IMR-90 (cell line): ENCODE data around the gene CAVIN1. TPM values are rescaled to one million over a fixed set of nuclear protein-coding genes. Genes with fewer than 3 reads are reported as not detected.

ENCODE experiments used
- ATAC-seq: fragments of 200-7000 bp; cut with Tn5 transposase; 2 replicates; pipeline ENCODE4 v1.9.1; 2020; ENCODE audit warnings: low read depth, mild to moderate bottlenecking, moderate library complexity
- BruUV-seq: library from RNA; stranded (reverse); fragments of 400-500 nt; replicated peaks from 2 replicates; lab custom pipeline; 2021; lab: Mats Ljungman, UMichigan
- CTCF ChIA-PET: fragments of 300-600 bp; formaldehyde crosslinking; extraction: SDS; loops from one replicate; lab custom pipeline; 2021; ENCODE audit warnings: antibody characterized with exemption; lab: Yijun Ruan, JAX
- POLR2A ChIA-PET: fragments of 300-600 bp; sonication (Branson Sonifier 250); formaldehyde crosslinking; loops from one replicate; lab custom pipeline; 2022; ENCODE audit warnings: antibody characterized with exemption; ENCODE audit not compliant: unreplicated experiment; lab: Charles Lee
- DNase-seq: peaks from one replicate; pipeline ENCODE4 v3.0.0; 2013
- H2AFZ ChIP-seq: replicated peaks from 2 replicates; pipeline ENCODE3; 2013; ENCODE audit warnings: low read length, mild to moderate bottlenecking; ENCODE audit not compliant: poor library complexity
- H2AK5ac ChIP-seq: 2 replicates; pipeline ENCODE4 v1.6.1; 2013; ENCODE audit warnings: low read depth, low read length, inconsistent platforms
- H2AK9ac ChIP-seq: replicated peaks from 2 replicates; pipeline ENCODE3; 2013; ENCODE audit warnings: mild to moderate bottlenecking, low read depth, low read length, moderate library complexity; ENCODE audit not compliant: poor library complexity
- H2BK120ac ChIP-seq: 2 replicates; pipeline ENCODE4 v1.6.1; 2013; ENCODE audit warnings: low read depth, low read length, inconsistent platforms
- H2BK15ac ChIP-seq: 3 replicates; pipeline ENCODE4 v1.6.1; 2013; ENCODE audit warnings: low read depth, low read length, inconsistent platforms
- H2BK20ac ChIP-seq: 2 replicates; pipeline ENCODE4 v1.6.1; 2013; ENCODE audit warnings: low read depth, mild to moderate bottlenecking, inconsistent platforms, low read length, moderate library complexity
- H2BK5ac ChIP-seq: 2 replicates; pipeline ENCODE4 v1.6.1; 2013; ENCODE audit warnings: mild to moderate bottlenecking, low read depth, low read length, inconsistent platforms; ENCODE audit not compliant: poor library complexity, severe bottlenecking
- H3K14ac ChIP-seq: replicated peaks from 2 replicates; pipeline ENCODE4 v1.6.1; 2013; ENCODE audit warnings: low read depth, low read length, inconsistent platforms
- H3K18ac ChIP-seq: 2 replicates; pipeline ENCODE4 v1.6.1; 2013; ENCODE audit warnings: low read depth, low read length, control low read depth
- H3K23ac ChIP-seq: 2 replicates; pipeline ENCODE4 v1.6.1; 2013; ENCODE audit warnings: low read depth, low read length, inconsistent platforms
- H3K27ac ChIP-seq: 2 replicates; pipeline ENCODE4 v1.5.1; 2013; ENCODE audit warnings: mild to moderate bottlenecking, control low read depth, low read length; ENCODE audit not compliant: insufficient read depth
- H3K27me3 ChIP-seq: 2 replicates; pipeline ENCODE4 v1.6.1; 2013; ENCODE audit warnings: low read length; ENCODE audit not compliant: control insufficient read depth, insufficient read depth
- H3K36me3 ChIP-seq: 2 replicates; pipeline ENCODE4 v1.6.1; 2013; ENCODE audit warnings: low read length, mixed read lengths; ENCODE audit not compliant: control insufficient read depth, insufficient read depth
- H3K4ac ChIP-seq: 2 replicates; pipeline ENCODE4 v1.6.1; 2013; ENCODE audit warnings: low read depth, low read length, inconsistent platforms
- H3K4me1 ChIP-seq: 2 replicates; pipeline ENCODE4 v1.6.1; 2013; ENCODE audit warnings: low read length, mixed read lengths; ENCODE audit not compliant: control insufficient read depth, insufficient read depth
- H3K4me2 ChIP-seq: 2 replicates; pipeline ENCODE4 v1.6.1; 2013; ENCODE audit warnings: low read depth, mild to moderate bottlenecking, control low read depth, low read length, moderate library complexity
- H3K4me3 ChIP-seq: 2 replicates; pipeline ENCODE4 v1.5.1; 2013; ENCODE audit warnings: low read depth, mild to moderate bottlenecking, control low read depth, low read length, moderate library complexity; ENCODE audit not compliant: insufficient read depth
- H3K56ac ChIP-seq: 2 replicates; pipeline ENCODE4 v1.6.1; 2013; ENCODE audit warnings: low read length, inconsistent platforms; ENCODE audit not compliant: insufficient read depth; ENCODE audit errors: extremely low read depth
- H3K79me1 ChIP-seq, 2 experiments: 2 replicates each; pipeline ENCODE4 v1.6.1; 2013; ENCODE audit warnings: low read length in 2 of 2, inconsistent platforms in 1 of 2, low read depth in 1 of 2
- H3K9ac ChIP-seq: 2 replicates; pipeline ENCODE4 v1.6.1; 2013; ENCODE audit warnings: low read depth, low read length, control low read depth
- H3K9me1 ChIP-seq: 2 replicates; pipeline ENCODE4 v1.6.1; 2013; ENCODE audit warnings: low read length, inconsistent platforms; ENCODE audit not compliant: insufficient read depth
- H3K9me3 ChIP-seq: 2 replicates; pipeline ENCODE4 v1.6.1; 2013; ENCODE audit warnings: low read length; ENCODE audit not compliant: control insufficient read depth, insufficient read depth
- H4K20me1 ChIP-seq: 2 replicates; pipeline ENCODE4 v1.6.1; 2013; ENCODE audit warnings: low read length, inconsistent platforms; ENCODE audit not compliant: insufficient read depth
- H4K5ac ChIP-seq: 2 replicates; pipeline ENCODE4 v1.6.1; 2013; ENCODE audit warnings: mild to moderate bottlenecking, low read depth, low read length, control low read depth
- H4K8ac ChIP-seq, 2 experiments: 2 replicates each; pipeline ENCODE4 v1.6.1; 2013; ENCODE audit warnings: low read depth in 2 of 2, low read length in 2 of 2, control low read depth in 1 of 2, inconsistent platforms in 1 of 2
- H4K91ac ChIP-seq: 2 replicates; pipeline ENCODE4 v1.6.1; 2013; ENCODE audit warnings: low read depth, low read length, inconsistent platforms; ENCODE audit not compliant: insufficient read depth
- BHLHE40 ChIP-seq: fragments of 150-350 bp; IDR thresholded peaks from 2 replicates; pipeline ENCODE4 v1.6.1; 2016; ENCODE audit warnings: mild to moderate bottlenecking, low read depth, low read length
- CEBPB ChIP-seq: IDR thresholded peaks from 2 replicates; pipeline ENCODE4 v1.6.1; 2012; ENCODE audit warnings: low read depth, low read length, improper control_type of control experiment
- CHD1 ChIP-seq: IDR thresholded peaks from 2 replicates; pipeline ENCODE4 v1.6.1; 2012; ENCODE audit warnings: low read depth, low read length, improper control_type of control experiment
- ELK1 ChIP-seq: fragments of 150-350 bp; IDR thresholded peaks from 2 replicates; pipeline ENCODE4 v1.6.1; 2016; ENCODE audit warnings: low read depth, mild to moderate bottlenecking, low read length, moderate library complexity, borderline replicate concordance
- MAFK ChIP-seq: IDR thresholded peaks from 2 replicates; pipeline ENCODE4 v1.6.1; 2012; ENCODE audit warnings: low read depth, low read length, improper control_type of control experiment
- MXI1 ChIP-seq: IDR thresholded peaks from 2 replicates; pipeline ENCODE4 v1.6.1; 2012; ENCODE audit warnings: low read depth, mild to moderate bottlenecking, low read length, moderate library complexity, borderline replicate concordance
- NFE2L2 ChIP-seq: fragments of 150-350 bp; IDR thresholded peaks from 2 replicates; pipeline ENCODE4 v1.6.1; 2016; ENCODE audit warnings: low read depth, mild to moderate bottlenecking, low read length
- POLR2A ChIP-seq: IDR thresholded peaks from 2 replicates; pipeline ENCODE4 v1.6.1; 2012; ENCODE audit warnings: mild to moderate bottlenecking, low read depth, low read length
- RAD21 ChIP-seq: IDR thresholded peaks from 2 replicates; pipeline ENCODE4 v1.6.1; 2012; ENCODE audit warnings: low read length, improper control_type of control experiment
- RCOR1 ChIP-seq: IDR thresholded peaks from 2 replicates; pipeline ENCODE4 v1.6.1; 2012; ENCODE audit warnings: mild to moderate bottlenecking, low read length, improper control_type of control experiment; ENCODE audit not compliant: insufficient replicate concordance
- SMC3 ChIP-seq: fragments of 150-350 bp; IDR thresholded peaks from 2 replicates; pipeline ENCODE4 v1.6.1; 2016; ENCODE audit warnings: low read depth, mild to moderate bottlenecking, antibody characterized with exemption, low read length, moderate library complexity
- USF2 ChIP-seq: fragments of 150-350 bp; IDR thresholded peaks from 2 replicates; pipeline ENCODE4 v1.6.1; 2017; ENCODE audit warnings: mild to moderate bottlenecking, antibody characterized with exemption, low read length, low read depth
- WGBS, 2 experiments: methylation state at CpG; one replicate each; pipeline versions ENCODE4 v1.1.5 to v1.1.7; 2013; ENCODE audit warnings: missing lambda C conversion rate in 2 of 2; ENCODE audit not compliant: insufficient read length in 1 of 2; ENCODE audit errors: extremely low coverage in 2 of 2; 5-methylcytosine and 5-hydroxymethylcytosine counted together
- dilution Hi-C: fragments of 300-500 bp; cut with HindIII; formaldehyde crosslinking; loops from one replicate; pipeline ENCODE4 v1.14.3; 2018; ENCODE audit warnings: low sequenced_read_pairs; ENCODE audit not compliant: unreplicated experiment
- in situ Hi-C: fragments of 300-500 bp; cut with MboI; formaldehyde crosslinking; loops from 3 replicates; pipeline ENCODE4 v1.14.3; 2019; ENCODE audit warnings: low sequenced_read_pairs, inconsistent platforms, mixed read lengths
- intact Hi-C: fragments of 100-400 bp; cut with micrococcal nuclease; formaldehyde crosslinking; loops from 2 replicates; pipeline ENCODE4 v1.10.0; 2022
- polyA plus RNA-seq, 3 experiments: library from polyadenylated mRNA; depleted of rRNA; stranded (reverse); fragments of >200 nt; gene quantifications; 2 replicates each; pipeline ENCODE4 v1.2.3, GENCODE V29; 2012; ENCODE audit warnings: low replicate concordance in 1 of 3
- total RNA-seq: library from RNA; depleted of rRNA; stranded (reverse); fragments of >200 nt; gene quantifications from 2 replicates; pipeline ENCODE4 v1.2.3, GENCODE V29; 2012
- TF ChIP-seq, protein P1 (sequence below): conservative IDR thresholded peaks from 2 replicates; pipeline ENCODE4 v1.5.1; 2012; ENCODE audit warnings: mild to moderate bottlenecking, low read depth, low read length, improper control_type of control experiment

CAVIN1 gene
- total and polyA plus RNA-seq, 2 of the 4 experiments (the other 2 are of a cell fraction): 491 to 556 TPM

GRCh38 chr17:42388381-42389134 is 34.5 kb downstream of the CAVIN1 start, which contains the start of gene STAT3:
Gene STAT3, minus strand, starts transcription at chr17:42388442. Its CDS starts 39,926 bp downstream, at chr17:42348516.
- Histone ChIP-seq H3K4me3 (peak within 1 kb of the TSS; percentile 99), H4K91ac (peak within 1 kb of the TSS; percentile 77), H4K5ac (peak within 1 kb of the TSS; percentile 27), H3K79me1 (peaks cover 9 to 64% of the 10 kb centered on the region in 2 experiments; a peak in 3 of 4 replicates), H3K56ac (peak within 1 kb of the TSS; percentile 84), H3K9me3 (no peaks in the 10 kb centered on the region), H3K14ac (peak within 1 kb of the TSS; percentile 94), H2AK5ac (peak within 1 kb of the TSS; percentile 84), H3K9me1 (peaks cover 7% of the 10 kb centered on the region), H3K9ac (peak within 1 kb of the TSS; percentile 94), H3K4ac (peak within 1 kb of the TSS; percentile 88), H3K27ac (peak within 1 kb of the TSS; percentile 92), H2BK120ac (peak within 1 kb of the TSS; percentile 82), H4K20me1 (peaks cover 44% of the 10 kb centered on the region), H2BK15ac (peak within 1 kb of the TSS; percentile 71), H3K23ac (peak within 1 kb of the TSS; percentile 86), H2AK9ac (peak within 1 kb of the TSS; percentile 95), H3K4me2 (peak within 1 kb of the TSS; percentile 82), H2BK5ac (peak within 1 kb of the TSS; percentile 90), H3K27me3 (no peaks in the 10 kb centered on the region), H4K8ac (peak within 1 kb of the TSS; percentile 46 to 86; a peak in 3 of 4 replicates), H3K36me3 (no peaks in the 10 kb centered on the region), H2BK20ac (peak within 1 kb of the TSS; percentile 86), H2AFZ (peak within 1 kb of the TSS; percentile 96), H3K18ac (peak within 1 kb of the TSS; percentile 68), H3K4me1 (peaks cover 6% of the 10 kb centered on the region)
- intact Hi-C loops: loop anchor here (1.0 kb wide), 2 partner anchors 34 to 63 kb away; no protein-coding TSS in a partner anchor
- peak; percentile 97 for ATAC-seq
- DNase-seq: peak; percentile 100
- 0% methylated on average over 18 of the region's 44 CpGs; no CpG with 5 or more reads in 1 of the 2 experiments for WGBS, 2 experiments
- ChIA-PET POLR2A (interaction anchor here (1.0 kb wide), 1 partner anchor 11 kb away, joined by 3 read pairs; no protein-coding TSS in a partner anchor), CTCF (interaction anchor here (0.5 kb wide), 1 partner anchor 670 kb away, joined by 5 read pairs; no protein-coding TSS in a partner anchor)
- dilution Hi-C loops: no loop called here
- in situ Hi-C loops: no loop called here
- no TSS peak for BruUV-seq
- TF ChIP-seq ELK1 (no peak), MXI1 (peak; percentile 94; the same call in 1 of the 2 replicates), POLR2A (peak; percentile 79), RAD21 (peak; percentile 26; the same call in 1 of the 2 replicates), RCOR1 (peak; percentile 43), CEBPB (no peak), SMC3 (peak; percentile 16; the same call in 1 of the 2 replicates), NFE2L2 (peak; percentile 23; the same call in 1 of the 2 replicates), CHD1 (no peak; the same call in 1 of the 2 replicates), BHLHE40 (0 out of 2 replicates have a peak, but pooled peaks have one; percentile 16), MAFK (no peak), USF2 (peak; percentile 92)
- TF ChIP-seq, protein P1, sequence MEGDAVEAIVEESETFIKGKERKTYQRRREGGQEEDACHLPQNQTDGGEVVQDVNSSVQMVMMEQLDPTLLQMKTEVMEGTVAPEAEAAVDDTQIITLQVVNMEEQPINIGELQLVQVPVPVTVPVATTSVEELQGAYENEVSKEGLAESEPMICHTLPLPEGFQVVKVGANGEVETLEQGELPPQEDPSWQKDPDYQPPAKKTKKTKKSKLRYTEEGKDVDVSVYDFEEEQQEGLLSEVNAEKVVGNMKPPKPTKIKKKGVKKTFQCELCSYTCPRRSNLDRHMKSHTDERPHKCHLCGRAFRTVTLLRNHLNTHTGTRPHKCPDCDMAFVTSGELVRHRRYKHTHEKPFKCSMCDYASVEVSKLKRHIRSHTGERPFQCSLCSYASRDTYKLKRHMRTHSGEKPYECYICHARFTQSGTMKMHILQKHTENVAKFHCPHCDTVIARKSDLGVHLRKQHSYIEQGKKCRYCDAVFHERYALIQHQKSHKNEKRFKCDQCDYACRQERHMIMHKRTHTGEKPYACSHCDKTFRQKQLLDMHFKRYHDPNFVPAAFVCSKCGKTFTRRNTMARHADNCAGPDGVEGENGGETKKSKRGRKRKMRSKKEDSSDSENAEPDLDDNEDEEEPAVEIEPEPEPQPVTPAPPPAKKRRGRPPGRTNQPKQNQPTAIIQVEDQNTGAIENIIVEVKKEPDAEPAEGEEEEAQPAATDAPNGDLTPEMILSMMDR: no peak; the same call in 1 of the 2 replicates
